Erythroblast (primary cell): ENCODE data around the gene LAMTOR1.

ENCODE experiments used
- GATA1 ChIP-seq: IDR thresholded peaks from 2 replicates; pipeline ENCODE4 v1.6.1; 2011; ENCODE audit warnings: low read depth, mild to moderate bottlenecking, control low read depth, low read length, moderate library complexity
- POLR2A ChIP-seq: IDR thresholded peaks from 2 replicates; pipeline ENCODE4 v1.6.1; 2011; ENCODE audit warnings: mild to moderate bottlenecking, low read length

DNA sequence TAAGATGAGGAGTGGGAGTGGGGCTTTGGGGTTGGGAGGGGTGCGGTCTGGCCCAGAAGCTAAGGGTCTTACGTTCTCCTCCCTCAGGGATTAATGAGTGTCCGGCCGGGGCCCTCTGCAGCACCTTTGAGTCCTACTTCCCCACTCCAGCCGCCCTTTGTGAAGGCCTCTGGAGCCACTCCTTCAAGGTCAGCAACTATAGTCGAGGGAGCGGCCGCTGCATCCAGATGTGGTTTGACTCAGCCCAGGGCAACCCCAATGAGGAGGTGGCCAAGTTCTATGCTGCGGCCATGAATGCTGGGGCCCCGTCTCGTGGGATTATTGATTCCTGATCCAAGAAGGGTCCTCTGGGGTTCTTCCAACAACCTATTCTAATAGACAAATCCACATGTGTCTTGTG is 36.4 kb upstream of the LAMTOR1 start:
- TF ChIP-seq POLR2A, result no peak
- no peak for TF ChIP-seq GATA1
